ENCODE measurements around the gene LRRC4B. TPM values are rescaled to one million over a fixed set of nuclear protein-coding genes. Genes with fewer than 3 reads are reported as not detected.

LRRC4B gene
- total RNA-seq, 1 donor: not detected

- no peak within 1 kb of the TSS for H3K4me3 ChIP-seq (ENCODE audit: low read depth, low read length)
- no peak for DNase-seq (ENCODE audit: low read depth)
- TF ChIP-seq, protein P1, sequence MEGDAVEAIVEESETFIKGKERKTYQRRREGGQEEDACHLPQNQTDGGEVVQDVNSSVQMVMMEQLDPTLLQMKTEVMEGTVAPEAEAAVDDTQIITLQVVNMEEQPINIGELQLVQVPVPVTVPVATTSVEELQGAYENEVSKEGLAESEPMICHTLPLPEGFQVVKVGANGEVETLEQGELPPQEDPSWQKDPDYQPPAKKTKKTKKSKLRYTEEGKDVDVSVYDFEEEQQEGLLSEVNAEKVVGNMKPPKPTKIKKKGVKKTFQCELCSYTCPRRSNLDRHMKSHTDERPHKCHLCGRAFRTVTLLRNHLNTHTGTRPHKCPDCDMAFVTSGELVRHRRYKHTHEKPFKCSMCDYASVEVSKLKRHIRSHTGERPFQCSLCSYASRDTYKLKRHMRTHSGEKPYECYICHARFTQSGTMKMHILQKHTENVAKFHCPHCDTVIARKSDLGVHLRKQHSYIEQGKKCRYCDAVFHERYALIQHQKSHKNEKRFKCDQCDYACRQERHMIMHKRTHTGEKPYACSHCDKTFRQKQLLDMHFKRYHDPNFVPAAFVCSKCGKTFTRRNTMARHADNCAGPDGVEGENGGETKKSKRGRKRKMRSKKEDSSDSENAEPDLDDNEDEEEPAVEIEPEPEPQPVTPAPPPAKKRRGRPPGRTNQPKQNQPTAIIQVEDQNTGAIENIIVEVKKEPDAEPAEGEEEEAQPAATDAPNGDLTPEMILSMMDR (IDR thresholded peaks at IDR 0.05; ENCODE audit: insufficient read depth, low read depth, low read length): no peak
These were observed 54.4 kb downstream of the LRRC4B start, which contains the start of gene ASPDH for GRCh38 chr19:50513746-50514345. TSS of gene ASPDH (minus strand) at chr19:50513913. CDS start at chr19:50513823, 90 bp downstream.

DNA sequence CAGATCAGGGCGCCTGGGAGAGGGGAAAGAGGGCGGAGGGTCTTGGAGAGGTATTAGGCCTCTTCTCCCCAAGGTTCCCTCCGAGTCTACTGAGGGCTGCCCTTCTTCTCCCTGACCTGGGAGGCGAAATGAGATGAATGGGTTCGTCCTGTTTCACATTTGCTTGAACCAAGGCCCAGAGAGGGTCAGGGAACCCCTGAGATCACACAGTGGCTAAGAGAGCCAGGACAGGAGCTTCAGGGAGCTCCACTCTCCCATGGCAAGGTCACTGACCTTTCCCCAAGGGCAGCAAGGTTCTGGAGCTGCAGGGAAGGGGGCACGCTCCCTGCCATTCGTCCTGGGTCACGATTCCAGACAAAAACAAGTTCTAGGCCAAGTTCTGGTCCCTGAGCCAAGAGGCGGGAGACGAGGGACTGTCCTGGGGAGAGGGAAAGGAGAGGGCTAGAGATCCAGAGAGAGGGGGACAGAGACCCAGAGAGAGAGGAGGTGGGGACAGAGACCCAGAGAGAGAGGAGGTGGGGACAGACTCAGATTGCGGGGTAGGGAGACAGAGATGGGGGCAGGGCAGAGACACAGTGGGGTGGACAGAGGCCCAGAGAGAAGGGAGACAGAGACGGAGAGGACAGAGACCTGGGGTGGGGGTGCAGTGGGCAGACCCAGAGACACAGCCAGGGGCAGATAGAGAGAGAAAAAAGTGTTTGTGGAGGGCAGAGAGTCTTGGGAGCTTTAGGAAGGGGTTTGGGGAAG lies 55.1 kb downstream of the LRRC4B start:
- no peak for DNase-seq (ENCODE audit: low read depth)
- H3K4me3 ChIP-seq (ENCODE audit: low read depth, low read length): no peak overlapping the region
- TF ChIP-seq, protein P1 (IDR thresholded peaks at IDR 0.05; ENCODE audit: insufficient read depth, low read depth, low read length): no peak

- H3K4me3 ChIP-seq (ENCODE audit: low read depth, low read length): peak overlapping the region; percentile 95
- TF ChIP-seq, protein P1 (IDR thresholded peaks at IDR 0.05; ENCODE audit: insufficient read depth, low read depth, low read length): no peak
- DNase-seq (ENCODE audit: low read depth): no peak
These were observed 55.9 kb downstream of the LRRC4B start for GRCh38 chr19:50512112-50512998.

DNA sequence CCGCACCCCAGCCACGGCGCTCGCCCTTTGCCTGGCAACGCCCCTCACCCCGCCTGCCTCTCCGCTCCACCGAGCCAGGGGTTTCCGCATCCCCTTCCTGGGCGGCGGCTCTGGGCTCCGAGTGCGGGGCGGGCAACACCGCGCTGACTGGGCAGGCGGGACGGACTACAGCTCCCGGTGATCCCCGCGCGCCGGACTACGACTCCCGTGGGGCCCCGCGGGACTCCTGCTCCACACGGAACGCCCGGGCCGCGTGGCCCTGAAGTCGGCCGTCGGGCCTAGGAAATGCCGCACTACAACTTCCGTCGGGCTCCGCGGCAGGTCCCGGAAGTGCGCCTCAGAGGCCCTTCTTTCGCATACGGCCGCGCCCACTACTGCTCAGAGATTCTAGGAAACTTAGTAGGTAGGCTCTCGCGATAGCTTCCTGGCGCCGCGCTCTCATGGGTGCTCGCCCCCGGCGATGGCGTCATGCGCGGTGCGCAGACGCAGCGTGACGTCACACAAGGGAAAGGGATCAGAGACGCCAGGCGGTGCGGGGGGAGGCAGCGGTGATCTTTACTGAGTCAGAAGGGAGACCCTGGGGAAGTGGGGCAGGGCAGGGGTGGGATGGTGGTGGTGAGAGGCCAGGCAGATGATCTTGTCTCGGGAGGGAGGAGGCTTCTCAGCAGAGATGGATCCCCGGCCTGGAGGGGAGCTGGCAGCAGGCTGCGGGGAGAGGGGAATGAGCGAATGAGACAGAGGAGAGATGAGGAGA lies 57.0 kb downstream of the LRRC4B start, which contains the start of gene JOSD2:
JOSD2 (minus strand) TSS at position 123 of the 754 bp plus-strand sequence. CDS start 760 bp downstream, outside the sequence.
- TF ChIP-seq, protein P1 (IDR thresholded peaks at IDR 0.05; ENCODE audit: insufficient read depth, low read depth, low read length): no peak
- peak; percentile 100 for DNase-seq (ENCODE audit: low read depth)
- peak within 1 kb of the TSS; percentile 95 for H3K4me3 ChIP-seq (ENCODE audit: low read depth, low read length)

DNA sequence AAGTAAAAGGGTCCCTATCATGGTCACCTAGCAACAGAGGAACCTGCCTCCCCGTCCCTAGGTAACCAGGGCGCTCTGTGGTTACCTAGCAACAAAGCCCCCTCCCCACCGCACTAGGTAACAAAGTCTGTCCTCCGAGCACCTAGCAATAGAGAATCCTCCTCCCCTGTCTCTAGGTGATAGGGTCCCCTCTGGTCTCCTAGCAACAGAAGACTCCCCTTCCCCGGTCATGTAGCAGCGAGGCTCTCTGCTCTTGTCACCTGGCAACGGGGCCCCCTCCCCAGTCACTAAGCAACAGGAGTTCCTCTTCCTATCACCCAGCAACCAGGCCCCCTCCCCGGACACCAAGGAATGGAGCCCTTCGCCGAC lies 57.6 kb downstream of the LRRC4B start:
- DNase-seq (ENCODE audit: low read depth): no peak
- TF ChIP-seq, protein P1 (IDR thresholded peaks at IDR 0.05; ENCODE audit: insufficient read depth, low read depth, low read length): no peak
- H3K4me3 ChIP-seq (ENCODE audit: low read depth, low read length): peak overlapping the region; percentile 95

- TF ChIP-seq, protein P1 (IDR thresholded peaks at IDR 0.05; ENCODE audit: insufficient read depth, low read depth, low read length): no peak
- H3K4me3 ChIP-seq (ENCODE audit: low read depth, low read length): peak overlapping the region; percentile 95
- DNase-seq (ENCODE audit: low read depth): peak; percentile 8
These were observed 58.0 kb downstream of the LRRC4B start for GRCh38 chr19:50510121-50510670.

Data from fibroblast of villous mesenchyme (primary cell).